Astrocyte (in vitro differentiated cells and primary cell): ENCODE measurements around the gene PACS2. TPM values are rescaled to one million over a fixed set of nuclear protein-coding genes. Genes with fewer than 3 reads are reported as not detected.

Experiments used
- DNase-seq: peaks from one replicate; pipeline ENCODE4 v3.0.0-alpha.2; 2010; ENCODE audit warnings: low read depth
- FAIRE-seq: peaks from 2 replicates; lab custom pipeline; 2011; peaks lifted over from hg19 to GRCh38; lab: Jason Lieb, UNC
- H2AFZ ChIP-seq: 2 replicates; pipeline ENCODE4 v1.6.0; 2012; ENCODE audit warnings: low read depth, low read length, inconsistent platforms
- H3K27ac ChIP-seq: 2 replicates; pipeline ENCODE4 v1.5.1; 2011; ENCODE audit warnings: low read depth, low read length, inconsistent platforms
- H3K27me3 ChIP-seq: 2 replicates; pipeline ENCODE4 v1.6.0; 2011; ENCODE audit warnings: low read length, inconsistent platforms; ENCODE audit not compliant: insufficient read depth
- H3K36me3 ChIP-seq: 2 replicates; pipeline ENCODE4 v1.5.1; 2011; ENCODE audit warnings: low read length, inconsistent platforms; ENCODE audit not compliant: insufficient read depth
- H3K4me1 ChIP-seq: 2 replicates; pipeline ENCODE4 v1.5.1; 2011; ENCODE audit warnings: low read length, inconsistent platforms; ENCODE audit not compliant: insufficient read depth
- H3K4me2 ChIP-seq: 2 replicates; pipeline ENCODE4 v1.6.0; 2012; ENCODE audit warnings: low read length, inconsistent platforms
- H3K4me3 ChIP-seq: 2 replicates; pipeline ENCODE4 v1.5.1; 2011; ENCODE audit warnings: low read depth, mild to moderate bottlenecking, low read length, inconsistent platforms; ENCODE audit not compliant: insufficient read depth
- H3K79me2 ChIP-seq: 2 replicates; pipeline ENCODE4 v1.6.0; 2012; ENCODE audit warnings: mild to moderate bottlenecking, low read length, inconsistent platforms; ENCODE audit not compliant: insufficient read depth
- H3K9ac ChIP-seq: 2 replicates; pipeline ENCODE4 v1.6.0; 2012; ENCODE audit warnings: mild to moderate bottlenecking, low read length, inconsistent platforms
- H3K9me3 ChIP-seq: 2 replicates; pipeline ENCODE4 v1.5.1; 2012; ENCODE audit warnings: low read depth, mild to moderate bottlenecking, low read length, inconsistent platforms; ENCODE audit not compliant: insufficient read depth
- H4K20me1 ChIP-seq: 2 replicates; pipeline ENCODE4 v1.6.0; 2012; ENCODE audit warnings: low read length, inconsistent platforms; ENCODE audit not compliant: insufficient read depth
- H3K27ac Mint-ChIP-seq: one replicate; pipeline ENCODE4 v1.8.0; 2021; ENCODE audit warnings: mild to moderate bottlenecking, mixed read lengths; ENCODE audit not compliant: unreplicated experiment
- H3K27me3 Mint-ChIP-seq: one replicate; pipeline ENCODE4 v1.8.0; 2021; ENCODE audit warnings: low read depth, mixed read lengths; ENCODE audit not compliant: unreplicated experiment
- H3K36me3 Mint-ChIP-seq: one replicate; pipeline ENCODE4 v1.8.0; 2021; ENCODE audit warnings: low read depth, mixed read lengths; ENCODE audit not compliant: unreplicated experiment
- H3K4me1 Mint-ChIP-seq: one replicate; pipeline ENCODE4 v1.8.0; 2021; ENCODE audit warnings: low read depth, mixed read lengths; ENCODE audit not compliant: unreplicated experiment
- H3K4me3 Mint-ChIP-seq: one replicate; pipeline ENCODE4 v1.8.0; 2021; ENCODE audit warnings: mild to moderate bottlenecking, moderate library complexity, mixed read lengths; ENCODE audit not compliant: unreplicated experiment
- H3K9me3 Mint-ChIP-seq: one replicate; pipeline ENCODE4 v1.8.0; 2021; ENCODE audit warnings: mild to moderate bottlenecking, mixed read lengths; ENCODE audit not compliant: unreplicated experiment
- EZH2 ChIP-seq: IDR thresholded peaks from 2 replicates; pipeline ENCODE4 v1.6.1; 2012; ENCODE audit warnings: mild to moderate bottlenecking, low read length, inconsistent platforms; ENCODE audit not compliant: insufficient read depth
- total RNA-seq: library from RNA; stranded (reverse); gene quantifications from 2 replicates; pipeline ENCODE4 v1.2.1, GENCODE V29; 2021
- TF ChIP-seq, protein P1 (sequence below): IDR thresholded peaks from 2 replicates; pipeline ENCODE4 v1.5.1; 2011; ENCODE audit warnings: low read depth, mild to moderate bottlenecking, inconsistent platforms, low read length, moderate library complexity; ENCODE audit not compliant: insufficient read depth

PACS2 gene
- total RNA-seq, 1 donor from 2014 or later: 51.0 TPM

DNA sequence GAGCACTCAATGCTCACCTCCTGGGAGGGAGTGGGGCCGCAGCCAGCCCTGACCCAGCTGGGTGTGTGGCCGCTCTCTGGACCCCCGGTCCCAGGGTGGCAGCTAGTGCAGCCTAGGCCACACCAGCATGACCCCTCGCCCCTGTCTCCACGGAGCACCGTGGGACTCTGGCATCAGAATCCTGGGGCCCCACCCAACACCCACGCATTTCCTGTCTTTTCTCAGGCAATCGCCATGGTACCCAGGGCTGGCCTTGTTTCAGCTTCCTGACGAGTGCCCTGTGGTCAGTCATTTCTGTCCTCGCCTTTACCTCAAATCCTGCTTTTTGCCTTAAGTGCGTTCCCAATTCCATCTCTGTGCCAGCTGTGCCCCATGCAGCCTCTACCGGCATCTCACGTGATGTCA is 15.9 kb downstream of the PACS2 start:
- Mint-ChIP-seq H3K27me3 (no peaks in the 10 kb centered on the region), H3K4me1 (peaks cover 2% of the 10 kb centered on the region), H3K36me3 (no peaks in the 10 kb centered on the region), H3K4me3 (no peak overlapping the region), H3K9me3 (no peaks in the 10 kb centered on the region), H3K27ac (no peak overlapping the region)
- no peak overlapping the region for H2AFZ ChIP-seq
- no peaks in the 10 kb centered on the region for H3K9me3 ChIP-seq
- peaks cover 90% of the 10 kb centered on the region for H3K79me2 ChIP-seq
- TF ChIP-seq, protein P1, sequence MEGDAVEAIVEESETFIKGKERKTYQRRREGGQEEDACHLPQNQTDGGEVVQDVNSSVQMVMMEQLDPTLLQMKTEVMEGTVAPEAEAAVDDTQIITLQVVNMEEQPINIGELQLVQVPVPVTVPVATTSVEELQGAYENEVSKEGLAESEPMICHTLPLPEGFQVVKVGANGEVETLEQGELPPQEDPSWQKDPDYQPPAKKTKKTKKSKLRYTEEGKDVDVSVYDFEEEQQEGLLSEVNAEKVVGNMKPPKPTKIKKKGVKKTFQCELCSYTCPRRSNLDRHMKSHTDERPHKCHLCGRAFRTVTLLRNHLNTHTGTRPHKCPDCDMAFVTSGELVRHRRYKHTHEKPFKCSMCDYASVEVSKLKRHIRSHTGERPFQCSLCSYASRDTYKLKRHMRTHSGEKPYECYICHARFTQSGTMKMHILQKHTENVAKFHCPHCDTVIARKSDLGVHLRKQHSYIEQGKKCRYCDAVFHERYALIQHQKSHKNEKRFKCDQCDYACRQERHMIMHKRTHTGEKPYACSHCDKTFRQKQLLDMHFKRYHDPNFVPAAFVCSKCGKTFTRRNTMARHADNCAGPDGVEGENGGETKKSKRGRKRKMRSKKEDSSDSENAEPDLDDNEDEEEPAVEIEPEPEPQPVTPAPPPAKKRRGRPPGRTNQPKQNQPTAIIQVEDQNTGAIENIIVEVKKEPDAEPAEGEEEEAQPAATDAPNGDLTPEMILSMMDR: no peak
- TF ChIP-seq EZH2: no peak
- peaks cover 6% of the 10 kb centered on the region for H3K4me1 ChIP-seq
- no peak overlapping the region for H3K4me3 ChIP-seq
- peak overlapping the region; percentile 3 for H3K9ac ChIP-seq
- peaks cover 92% of the 10 kb centered on the region for H4K20me1 ChIP-seq
- H3K36me3 ChIP-seq: no peaks in the 10 kb centered on the region
- DNase-seq: peak; percentile 60
- no peaks in the 10 kb centered on the region for H3K27me3 ChIP-seq
- no peak overlapping the region for H3K27ac ChIP-seq
- no peak for FAIRE-seq
- peak overlapping the region; percentile 66 for H3K4me2 ChIP-seq

GRCh38 chr14:105331575-105332349 is 17.2 kb downstream of the PACS2 start:
- no peak overlapping the region for H3K9ac ChIP-seq
- FAIRE-seq: no peak
- H4K20me1 ChIP-seq: peaks cover 91% of the 10 kb centered on the region

More at GRCh38 chr14:105331575-105332349, 17.2 kb downstream of the PACS2 start:
- no peaks in the 10 kb centered on the region for H3K27me3 Mint-ChIP-seq
- Histone ChIP-seq H3K36me3 (no peaks in the 10 kb centered on the region), H3K4me2 (no peak overlapping the region), H3K9me3 (no peaks in the 10 kb centered on the region), H3K4me1 (peaks cover 6% of the 10 kb centered on the region), H3K27me3 (no peaks in the 10 kb centered on the region), H3K4me3 (no peak overlapping the region), H2AFZ (no peak overlapping the region), H3K79me2 (peaks cover 87% of the 10 kb centered on the region), H3K27ac (no peak overlapping the region)
- no peak for TF ChIP-seq EZH2
- TF ChIP-seq, protein P1: no peak
- H3K36me3 Mint-ChIP-seq: no peaks in the 10 kb centered on the region
- DNase-seq: no peak
- no peak overlapping the region for H3K4me3 Mint-ChIP-seq
- no peak overlapping the region for H3K27ac Mint-ChIP-seq
- no peaks in the 10 kb centered on the region for H3K9me3 Mint-ChIP-seq
- H3K4me1 Mint-ChIP-seq: peaks cover 2% of the 10 kb centered on the region
